Duodenal mucosa (tissue), 2 donors: ENCODE measurements around the gene ZNF205.

Experiments used
- H3K27ac ChIP-seq: one replicate; pipeline ENCODE4 v1.7.0; 2013; ENCODE audit warnings: low read depth, low read length
- H3K27me3 ChIP-seq, 2 donors: one replicate each; pipeline ENCODE4 v1.7.0; 2013; ENCODE audit warnings: low read length in 2 of 2, control low read depth in 1 of 2; ENCODE audit not compliant: insufficient read depth in 2 of 2, control insufficient read depth in 1 of 2
- H3K36me3 ChIP-seq, 2 donors: one replicate each; pipeline ENCODE4 v1.7.0; 2013; ENCODE audit warnings: low read length in 2 of 2, control low read depth in 1 of 2; ENCODE audit not compliant: insufficient read depth in 2 of 2, control insufficient read depth in 1 of 2
- H3K4me1 ChIP-seq, 2 donors: one replicate each; pipeline ENCODE4 v1.7.0; 2013; ENCODE audit warnings: low read length in 2 of 2, control low read depth in 1 of 2; ENCODE audit not compliant: insufficient read depth in 2 of 2, control insufficient read depth in 1 of 2
- H3K4me3 ChIP-seq, 2 donors: one replicate each; pipeline ENCODE4 v1.7.0; 2013; ENCODE audit warnings: low read length in 2 of 2, low read depth in 1 of 2
- H3K9ac ChIP-seq, 2 donors: one replicate each; pipeline ENCODE4 v1.7.0; 2013; ENCODE audit warnings: low read length in 2 of 2, low read depth in 1 of 2
- H3K9me3 ChIP-seq, 2 donors: one replicate each; pipeline ENCODE4 v1.7.0; 2013; ENCODE audit warnings: low read length in 2 of 2, control low read depth in 1 of 2; ENCODE audit not compliant: control insufficient read depth in 1 of 2

Gene ZNF205

DNA sequence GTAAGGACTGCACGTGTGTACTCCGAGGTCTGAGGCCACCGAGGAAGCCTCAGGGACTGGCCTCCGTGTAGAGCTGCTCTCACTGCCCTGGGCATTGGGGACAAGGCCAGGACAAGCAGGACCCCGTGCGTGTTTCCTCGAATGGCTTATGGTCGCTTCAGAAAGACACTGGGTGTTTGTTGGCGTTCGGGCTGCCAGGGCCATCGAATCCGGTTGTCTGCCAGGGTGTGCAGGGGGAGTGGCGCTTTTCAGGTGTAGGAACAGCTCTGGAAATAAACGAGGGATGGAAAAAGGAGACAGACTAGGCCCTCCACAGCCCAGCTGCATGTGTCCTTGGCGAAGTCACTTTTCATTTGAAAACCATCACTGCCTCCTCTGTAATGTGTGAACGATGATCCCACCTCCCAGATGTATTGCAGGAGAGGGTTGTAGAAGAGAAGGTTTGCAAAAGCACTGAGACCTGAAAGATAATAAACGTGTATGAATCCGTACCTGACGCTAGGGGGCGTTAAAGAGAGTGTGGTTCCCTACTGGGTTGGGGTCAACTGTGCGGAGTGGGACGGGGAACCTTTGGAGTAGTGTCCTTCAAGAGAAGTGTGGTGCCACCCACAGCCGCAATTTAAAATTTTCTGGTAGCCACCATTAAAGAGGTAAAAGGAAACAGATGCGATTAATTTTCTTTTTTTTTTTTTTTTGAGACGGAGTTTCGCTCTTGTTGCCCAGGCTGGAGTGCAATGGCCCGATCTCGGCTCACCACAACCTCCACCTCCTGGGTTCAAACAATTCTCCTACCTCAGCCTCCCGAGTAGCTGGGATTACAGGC is 11.2 kb upstream of the ZNF205 start:
- Histone ChIP-seq H3K27ac (no peak overlapping the region), H3K9ac (no peak overlapping the region), H3K36me3 (no peaks in the 10 kb centered on the region), H3K9me3 (no peaks in the 10 kb centered on the region), H3K27me3 (no peaks in the 10 kb centered on the region), H3K4me1 (peaks cover 15 to 25% of the 10 kb centered on the region in 2 donors), H3K4me3 (peak overlapping the region in 1 of 2 donors; percentile 28)

GRCh38 chr16:3101841-3102470 is 10.4 kb upstream of the ZNF205 start:
- H3K27ac ChIP-seq = no peak overlapping the region
- no peak overlapping the region for H3K9ac ChIP-seq
- no peaks in the 10 kb centered on the region for H3K9me3 ChIP-seq
- H3K27me3 ChIP-seq = no peaks in the 10 kb centered on the region
- peaks cover 18 to 25% of the 10 kb centered on the region in 2 donors for H3K4me1 ChIP-seq
- H3K36me3 ChIP-seq = no peaks in the 10 kb centered on the region
- H3K4me3 ChIP-seq = no peak overlapping the region

GRCh38 chr16:3106205-3106928 is 6.0 kb upstream of the ZNF205 start:
- H3K4me1 ChIP-seq = peaks cover 8 to 13% of the 10 kb centered on the region in 2 donors
- H3K4me3 ChIP-seq = peak overlapping the region; percentile 67 to 77

DNA sequence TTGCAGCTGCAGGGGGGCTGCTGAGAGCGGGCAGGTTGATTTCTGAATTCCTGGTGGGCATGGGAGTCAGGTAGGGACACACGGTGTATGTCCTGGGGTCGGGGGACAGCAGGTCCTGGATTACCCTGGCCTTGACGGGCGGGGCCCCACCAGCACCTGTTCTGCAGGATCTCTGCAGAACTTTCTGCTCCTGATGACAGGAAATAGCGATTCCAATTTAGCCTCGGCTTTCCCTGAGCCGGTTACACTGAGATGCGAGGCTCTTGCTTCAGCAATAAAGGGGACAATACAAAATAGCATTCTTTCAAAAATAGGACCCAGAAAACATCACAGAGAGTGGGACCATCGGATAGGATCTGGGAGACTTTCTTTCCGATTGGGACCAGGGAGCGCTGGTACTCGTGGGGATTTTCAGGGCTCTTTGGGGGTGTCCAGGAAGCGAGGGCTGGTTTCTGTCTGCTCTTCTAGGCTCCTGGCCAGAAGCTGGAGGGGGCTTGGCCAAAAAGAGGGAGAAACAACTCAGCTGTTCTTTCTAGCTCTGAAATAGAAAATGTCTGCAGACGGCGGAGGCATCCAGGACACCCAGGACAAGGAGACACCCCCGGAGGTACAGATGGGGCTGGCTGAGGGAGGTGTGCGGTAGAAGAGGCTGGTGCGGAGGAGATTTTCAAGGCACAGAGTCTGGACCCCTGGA is 642 bp downstream of the ZNF205 start:
- H3K27me3 ChIP-seq = no peaks in the 10 kb centered on the region
- peak overlapping the region; percentile 74 to 84 for H3K9ac ChIP-seq

More at GRCh38 chr16:3106205-3106928, 6.0 kb upstream of the ZNF205 start:
- Histone ChIP-seq H3K27me3 (no peaks in the 10 kb centered on the region), H3K27ac (no peak overlapping the region), H3K9me3 (no peaks in the 10 kb centered on the region), H3K9ac (peak overlapping the region; percentile 76 to 84), H3K36me3 (no peaks in the 10 kb centered on the region)

DNA sequence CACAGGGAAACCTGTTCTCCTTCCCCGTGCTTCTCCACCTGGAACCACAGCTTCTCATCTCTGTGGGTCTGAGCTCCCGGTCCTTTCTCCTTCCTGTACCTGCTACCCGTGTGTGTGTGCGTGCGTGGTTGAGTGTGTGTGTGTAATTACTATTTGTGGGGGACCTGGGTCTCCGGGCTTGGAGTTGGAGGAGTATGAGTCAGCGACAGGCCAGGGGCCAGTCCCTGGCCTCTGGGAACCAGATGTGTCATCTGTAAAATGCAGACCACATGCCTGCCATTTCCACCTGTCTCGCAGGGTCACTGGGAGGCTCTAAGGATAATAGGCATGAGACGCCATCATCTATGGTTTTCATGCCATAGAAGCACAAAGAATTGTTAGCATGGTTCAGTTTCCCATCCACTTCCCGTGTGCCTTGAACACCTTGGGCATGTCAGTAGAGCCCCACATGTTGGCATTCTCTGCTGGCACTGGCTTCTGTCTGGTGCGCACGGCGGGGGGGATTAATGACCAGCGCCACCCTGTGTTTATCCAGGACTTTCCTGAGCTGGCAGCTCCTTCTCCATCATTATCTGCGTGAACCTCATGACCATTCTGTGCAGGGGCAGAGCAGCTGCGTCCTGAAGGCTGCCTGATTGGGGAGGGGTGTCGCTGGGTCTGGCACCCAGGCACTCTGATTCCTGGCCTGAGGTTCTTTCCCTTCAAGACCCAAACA is 1.5 kb downstream of the ZNF205 start:
- H3K4me1 ChIP-seq = peaks cover 12 to 17% of the 10 kb centered on the region in 2 donors
- peaks cover 18% of the 10 kb centered on the region in 2 donors for H3K36me3 ChIP-seq
- no peak overlapping the region for H3K27ac ChIP-seq
- H3K9me3 ChIP-seq = no peaks in the 10 kb centered on the region
- peak overlapping the region; percentile 74 to 84 for H3K9ac ChIP-seq
- H3K4me3 ChIP-seq = peak overlapping the region; percentile 88 to 92
- no peaks in the 10 kb centered on the region for H3K27me3 ChIP-seq

More for the DNA sequence above, 642 bp downstream of the ZNF205 start:
- H3K9me3 ChIP-seq = no peaks in the 10 kb centered on the region
- H3K4me1 ChIP-seq = peaks cover 12 to 17% of the 10 kb centered on the region in 2 donors
- H3K36me3 ChIP-seq = peaks cover 13 to 14% of the 10 kb centered on the region in 2 donors
- peak overlapping the region; percentile 88 to 92 for H3K4me3 ChIP-seq
- H3K27ac ChIP-seq = peak overlapping the region; percentile 35

GRCh38 chr16:3115003-3115402 is 2.6 kb downstream of the ZNF205 start:
- H3K9me3 ChIP-seq = no peaks in the 10 kb centered on the region
- H3K9ac ChIP-seq = no peak overlapping the region
- H3K4me3 ChIP-seq = no peak overlapping the region
- no peaks in the 10 kb centered on the region for H3K27me3 ChIP-seq
- H3K4me1 ChIP-seq = peaks cover 12 to 17% of the 10 kb centered on the region in 2 donors
- H3K27ac ChIP-seq = no peak overlapping the region
- H3K36me3 ChIP-seq = peaks cover 18 to 26% of the 10 kb centered on the region in 2 donors

GRCh38 chr16:3115561-3115960 is 3.2 kb downstream of the ZNF205 start:
- H3K36me3 ChIP-seq = peaks cover 18 to 30% of the 10 kb centered on the region in 2 donors
- H3K4me3 ChIP-seq = no peak overlapping the region
- H3K9ac ChIP-seq = no peak overlapping the region
- peaks cover 12 to 17% of the 10 kb centered on the region in 2 donors for H3K4me1 ChIP-seq
- no peak overlapping the region for H3K27ac ChIP-seq
- H3K27me3 ChIP-seq = no peaks in the 10 kb centered on the region
- no peaks in the 10 kb centered on the region for H3K9me3 ChIP-seq

GRCh38 chr16:3118204-3118790 is 5.9 kb downstream of the ZNF205 start:
- H3K4me3 ChIP-seq = no peak overlapping the region
- H3K9ac ChIP-seq = no peak overlapping the region
- H3K4me1 ChIP-seq = peaks cover 7 to 11% of the 10 kb centered on the region in 2 donors
- H3K27me3 ChIP-seq = no peaks in the 10 kb centered on the region
- no peak overlapping the region for H3K27ac ChIP-seq
- H3K9me3 ChIP-seq = no peaks in the 10 kb centered on the region
- peaks cover 18 to 32% of the 10 kb centered on the region in 2 donors for H3K36me3 ChIP-seq

DNA sequence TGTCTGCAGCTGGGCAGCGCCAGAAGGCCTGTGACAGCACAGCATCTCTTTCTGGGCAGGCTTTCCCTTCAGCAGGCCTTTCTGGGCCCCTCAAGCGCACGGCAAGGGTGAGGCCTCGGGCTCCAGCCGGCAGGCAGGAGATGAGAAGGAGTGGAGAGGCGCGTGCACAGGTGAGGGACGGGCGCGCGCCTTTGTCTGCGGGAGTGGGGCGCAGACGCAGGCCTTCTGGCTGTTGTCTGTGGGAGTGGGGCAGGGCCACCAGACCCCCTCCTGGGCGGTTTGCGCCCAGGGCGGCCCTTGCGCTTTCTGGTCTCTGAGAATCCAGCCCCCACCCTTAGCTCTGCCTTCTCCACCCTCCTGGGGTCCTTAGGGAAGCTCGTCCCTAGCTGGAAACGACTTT is 6.5 kb downstream of the ZNF205 start:
- H3K4me1 ChIP-seq = peaks cover 2 to 10% of the 10 kb centered on the region in 2 donors
- H3K9ac ChIP-seq = no peak overlapping the region
- no peaks in the 10 kb centered on the region for H3K9me3 ChIP-seq
- H3K4me3 ChIP-seq = no peak overlapping the region
- H3K27ac ChIP-seq = no peak overlapping the region
- no peaks in the 10 kb centered on the region for H3K27me3 ChIP-seq
- H3K36me3 ChIP-seq = peaks cover 18 to 32% of the 10 kb centered on the region in 2 donors
